Measurements from ENCODE around the gene RFPL1. TPM values are rescaled to one million over a fixed set of nuclear protein-coding genes. Genes with fewer than 3 reads are reported as not detected.

RFPL1 gene
- total RNA-seq, 1 experiment from 2014 or later, result 0.42 TPM

Other genes starting within 250 kb of the RFPL1 start
- 4.5 and 5.6 TPM in 2 replicates for gene EMID1, start 232.7 kb upstream of the RFPL1 start, total RNA-seq (2014; rRNA removed; shearing (Covaris generic))
- gene RHBDD3, start 170.6 kb upstream of the RFPL1 start, total RNA-seq (2014; rRNA removed; shearing (Covaris generic)), result 71.6 and 76.3 TPM in 2 replicates
- gene EWSR1, start 170.3 kb upstream of the RFPL1 start, total RNA-seq (2014; rRNA removed; shearing (Covaris generic)), result 226 and 229 TPM in 2 replicates
- 22.2 and 28.3 TPM in 2 replicates for gene GAS2L1, start 131.9 kb upstream of the RFPL1 start, total RNA-seq (2014; rRNA removed; shearing (Covaris generic))
- 4.2 and 5.1 TPM in 2 replicates for gene RASL10A, start 122.9 kb upstream of the RFPL1 start, total RNA-seq (2014; rRNA removed; shearing (Covaris generic))
- gene AP1B1, start 50.0 kb upstream of the RFPL1 start, total RNA-seq (2014; rRNA removed; shearing (Covaris generic)), result 119 and 121 TPM in 2 replicates
- 1.0 and 2.0 TPM in 2 replicates for gene NEFH, start 41.6 kb downstream of the RFPL1 start, total RNA-seq (2014; rRNA removed; shearing (Covaris generic))
- 35.7 and 58.1 TPM in 2 replicates for gene THOC5, start 115.2 kb downstream of the RFPL1 start, total RNA-seq (2014; rRNA removed; shearing (Covaris generic))
- 295 and 354 TPM in 2 replicates for gene NIPSNAP1, start 142.5 kb downstream of the RFPL1 start, total RNA-seq (2014; rRNA removed; shearing (Covaris generic))
- 52.0 and 56.5 TPM in 2 replicates for gene NF2, start 165.1 kb downstream of the RFPL1 start, total RNA-seq (2014; rRNA removed; shearing (Covaris generic))